HG03439 (cell line): ENCODE results near the gene ABCB11.

Experiments used
- ATAC-seq: cut with Tn5 transposase; IDR thresholded peaks from one replicate; pipeline ENCODE4 v1.9.1; 2021; ENCODE audit warnings: mild to moderate bottlenecking, moderate library complexity; ENCODE audit not compliant: unreplicated experiment

ABCB11 gene

GRCh38 chr2:168978461-168978861 lies 52.7 kb downstream of the ABCB11 start:
- ATAC-seq: no peak

DNA sequence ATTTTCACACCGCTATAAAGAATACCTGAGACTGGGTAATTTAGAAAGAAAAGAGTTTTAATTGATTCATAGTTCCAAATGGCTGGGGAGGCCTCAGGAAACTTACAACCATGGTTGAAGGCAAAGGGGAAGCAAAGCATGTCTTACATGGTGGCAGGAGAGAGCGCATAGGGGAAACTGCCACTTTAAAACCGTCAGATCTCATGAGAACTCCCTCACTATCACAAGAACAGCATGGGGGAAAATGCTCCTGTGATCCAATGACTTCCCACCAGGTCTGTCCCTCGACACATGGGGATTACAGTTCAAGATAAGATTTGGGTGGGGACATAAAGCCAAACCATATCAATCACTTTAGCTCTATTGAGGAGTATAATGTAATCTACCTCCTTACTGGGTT lies 53.5 kb downstream of the ABCB11 start:
- no peak for ATAC-seq

DNA sequence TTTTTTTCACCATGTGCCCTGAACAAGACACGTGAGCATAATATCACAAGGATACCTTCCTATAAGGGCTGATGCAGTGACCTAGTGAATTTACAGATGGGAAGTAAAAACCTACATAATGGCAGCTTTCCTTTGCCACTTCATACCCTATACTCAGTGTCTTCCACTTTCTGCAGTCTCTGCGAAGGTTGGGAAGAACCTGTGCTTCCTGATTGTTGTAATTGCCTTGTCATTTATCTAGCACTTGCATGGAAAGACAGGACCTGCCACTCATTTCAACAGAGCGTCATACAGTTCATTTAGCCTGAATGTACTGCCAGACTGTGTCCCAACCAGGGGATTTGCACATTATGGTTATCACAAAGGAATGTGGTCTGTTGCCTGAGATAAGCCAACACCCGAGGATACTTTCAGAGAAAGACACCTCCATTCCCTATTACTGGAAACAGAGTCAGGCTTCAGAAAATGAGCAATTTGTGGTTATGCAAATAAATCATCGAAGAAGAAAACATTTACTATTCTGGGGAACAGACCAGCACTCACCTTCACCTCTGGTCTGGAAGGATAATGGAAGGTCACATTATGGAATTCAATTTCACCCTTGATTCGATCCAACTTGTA lies 55.0 kb downstream of the ABCB11 start:
- no peak for ATAC-seq

DNA sequence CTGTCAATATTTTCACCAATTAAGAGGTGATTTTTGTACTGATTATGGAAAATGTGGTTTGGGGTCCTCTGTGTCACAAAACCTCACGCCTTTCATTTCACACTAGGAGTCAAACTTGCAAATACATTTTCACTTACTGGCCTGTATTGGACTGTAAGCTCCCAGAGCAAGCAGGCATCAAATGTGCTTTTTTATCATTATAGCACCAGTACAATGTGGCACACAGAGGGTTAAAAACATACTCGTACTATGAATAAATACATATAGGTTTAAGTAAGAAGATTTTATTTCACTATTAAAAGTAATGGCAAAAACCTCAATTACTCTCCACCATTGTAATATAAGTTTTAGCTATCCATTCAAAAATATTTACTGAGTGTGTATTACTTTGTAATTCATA lies 56.7 kb downstream of the ABCB11 start:
- ATAC-seq: no peak

- ATAC-seq: no peak
These were observed 59.9 kb downstream of the ABCB11 start for GRCh38 chr2:168971261-168971660.

- no peak for ATAC-seq
These were observed 60.4 kb downstream of the ABCB11 start for GRCh38 chr2:168970711-168971233.

DNA sequence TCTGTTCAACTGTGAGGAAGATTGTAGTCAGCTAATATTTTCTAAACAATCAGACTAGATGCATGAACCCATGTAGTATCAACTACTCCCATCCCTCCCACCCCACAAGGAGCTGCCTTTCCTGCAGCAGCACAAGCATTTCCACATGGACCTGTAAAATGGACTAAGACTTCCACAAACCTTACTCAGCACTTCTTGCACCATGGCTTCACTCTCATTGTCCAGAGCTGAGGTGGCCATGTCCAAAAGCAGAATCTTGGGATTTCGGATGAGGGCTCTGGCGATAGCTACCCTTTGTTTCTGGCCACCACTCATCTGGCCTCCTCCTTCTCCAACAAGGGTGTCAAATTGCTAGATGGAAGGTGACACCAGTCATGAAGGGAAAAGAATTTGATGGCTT lies 61.3 kb downstream of the ABCB11 start:
- no peak for ATAC-seq

DNA sequence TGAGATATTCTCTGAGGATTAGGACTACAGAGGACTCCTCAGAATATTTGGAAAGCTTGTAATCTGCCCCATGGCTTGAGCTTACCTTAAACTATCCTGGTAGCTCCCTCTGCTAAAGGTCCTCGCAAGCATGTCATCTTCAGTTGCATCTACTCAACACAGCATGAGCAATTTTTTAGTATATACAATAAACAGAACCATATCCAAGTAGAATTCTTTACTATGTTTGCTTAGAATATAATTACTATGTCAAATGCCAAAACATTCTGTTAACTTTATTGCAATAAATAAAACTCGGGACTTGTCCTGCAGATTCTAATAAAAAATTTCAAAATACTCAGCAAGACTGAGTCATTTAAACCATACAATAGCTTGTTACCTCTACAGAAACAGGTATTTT lies 62.8 kb downstream of the ABCB11 start:
- no peak for ATAC-seq

GRCh38 chr2:168964251-168964807 lies 66.8 kb downstream of the ABCB11 start:
- ATAC-seq: no peak

DNA sequence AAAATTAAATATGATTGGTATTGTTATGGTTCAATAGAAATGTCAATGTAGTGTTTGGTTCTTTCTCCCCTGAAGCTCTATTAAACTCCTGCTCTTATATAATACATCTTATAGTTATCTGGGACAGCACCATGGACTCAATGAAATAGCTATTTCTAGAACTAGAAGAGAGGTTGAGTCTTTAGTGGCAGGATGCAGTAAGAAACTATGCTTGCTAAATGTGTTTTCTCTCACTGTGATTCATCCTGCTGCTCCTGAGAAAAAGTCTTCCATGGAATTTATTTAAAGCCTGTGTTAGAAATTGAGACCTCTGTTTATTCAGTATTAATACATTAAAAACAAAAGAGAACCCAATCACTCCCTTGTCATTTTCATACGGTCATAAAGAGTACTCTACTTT lies 68.5 kb downstream of the ABCB11 start:
- ATAC-seq: no peak

- peak; percentile 90 for ATAC-seq
These were observed 69.5 kb downstream of the ABCB11 start for GRCh38 chr2:168961450-168962229.

GRCh38 chr2:168956392-168956791 lies 74.7 kb downstream of the ABCB11 start:
- ATAC-seq: no peak

DNA sequence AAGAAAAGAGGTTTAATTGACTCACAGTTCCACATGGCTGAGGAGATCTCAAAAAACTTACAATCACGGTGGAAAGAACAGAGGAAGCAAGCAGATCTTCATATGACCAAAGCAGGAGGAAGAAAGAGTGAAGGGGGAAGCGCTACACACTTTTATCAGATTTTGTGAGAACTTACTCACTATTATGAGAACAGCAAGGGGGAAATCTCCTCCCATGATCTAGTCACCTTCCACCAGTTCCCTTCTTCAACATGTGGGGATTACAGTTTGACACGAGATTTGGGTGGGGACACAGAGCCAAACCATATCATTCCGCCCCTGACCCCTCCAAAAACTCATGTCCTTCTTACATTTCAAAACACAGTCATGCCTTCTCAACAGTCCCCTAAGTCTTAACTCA lies 75.8 kb downstream of the ABCB11 start:
- no peak for ATAC-seq

DNA sequence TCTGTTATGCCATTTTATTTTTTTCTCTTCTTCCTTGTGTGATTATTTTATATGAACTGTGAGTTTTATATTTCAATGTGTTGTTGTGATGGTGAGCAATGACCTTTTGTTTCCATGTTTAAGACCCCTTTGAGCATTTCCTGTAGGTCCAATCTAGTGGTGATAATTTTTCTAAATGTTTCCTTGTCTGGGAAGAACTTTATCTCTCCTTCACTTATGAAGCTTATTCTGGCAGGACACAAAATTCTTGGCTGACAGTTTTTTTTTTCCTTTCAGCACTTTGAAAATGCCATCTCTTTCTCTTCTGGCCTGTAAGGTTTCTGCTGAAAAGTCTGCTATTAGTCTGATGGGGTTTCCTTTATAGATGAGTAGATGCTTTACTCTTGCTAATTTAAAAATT lies 76.9 kb downstream of the ABCB11 start:
- no peak for ATAC-seq

DNA sequence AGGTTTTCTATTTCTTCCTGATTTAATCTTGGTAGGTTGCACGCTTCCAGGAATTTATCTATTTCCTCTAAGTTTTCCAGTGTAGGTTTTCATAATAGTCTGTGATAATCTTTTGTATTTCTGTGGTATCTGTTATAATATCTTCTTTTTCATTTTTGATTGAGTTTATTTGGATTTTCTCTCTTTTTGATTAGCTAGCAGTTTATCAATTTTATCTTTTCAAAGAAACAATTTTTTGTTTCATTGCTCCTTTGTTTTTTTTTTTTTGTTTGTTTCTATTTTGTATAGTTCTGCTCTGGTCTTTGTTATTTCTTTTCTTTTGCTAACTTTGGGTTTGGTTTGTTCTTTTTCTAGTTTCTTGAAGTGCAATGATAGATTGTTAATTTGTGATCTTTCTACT lies 78.7 kb downstream of the ABCB11 start:
- ATAC-seq: no peak

DNA sequence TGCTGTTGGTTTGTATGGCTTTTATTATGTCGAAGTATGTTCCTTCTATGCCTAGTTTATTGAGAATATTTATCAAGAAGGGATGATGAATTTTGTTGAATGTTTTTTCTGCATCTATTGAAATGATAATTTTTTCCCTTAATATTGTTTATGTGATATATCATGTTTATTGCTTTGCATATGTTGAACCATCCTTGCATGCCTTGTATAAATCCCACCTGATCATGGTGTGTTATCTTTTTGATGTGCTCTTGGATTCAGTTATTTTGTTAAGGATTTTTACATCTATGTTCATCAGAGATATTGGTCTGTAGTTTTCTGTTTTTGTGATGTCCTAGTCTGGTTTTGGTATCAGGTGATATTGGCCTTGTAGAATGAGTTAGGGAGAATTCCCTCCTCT lies 79.3 kb downstream of the ABCB11 start:
- ATAC-seq: no peak

GRCh38 chr2:168949324-168949723 lies 81.8 kb downstream of the ABCB11 start:
- no peak for ATAC-seq

DNA sequence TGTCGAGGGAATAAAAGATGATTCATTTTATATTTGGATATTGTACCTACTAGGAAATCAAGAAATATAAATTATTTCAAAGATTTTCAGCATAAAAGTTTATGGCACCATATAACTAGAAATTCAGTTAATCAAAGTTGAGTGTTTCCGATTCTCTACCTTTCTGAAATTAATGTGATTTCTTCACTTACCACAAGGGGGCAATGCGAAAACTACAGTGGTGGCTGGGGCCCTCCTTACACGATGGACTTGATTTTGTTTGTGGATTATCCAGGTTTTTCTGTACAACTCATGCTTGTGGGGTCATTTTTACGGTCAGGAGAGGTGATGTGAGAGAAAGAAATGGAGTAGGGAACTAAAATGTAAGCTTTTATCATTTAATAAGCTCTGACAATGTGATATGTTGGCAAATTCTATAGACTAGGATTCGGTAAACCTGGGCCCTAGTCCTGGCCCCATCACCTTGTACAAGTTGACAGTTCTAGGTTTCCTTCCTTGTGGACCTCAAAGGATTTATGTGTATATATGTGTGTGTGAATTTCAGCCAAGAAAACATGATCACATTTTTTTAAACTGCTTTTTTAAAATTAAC lies 82.4 kb downstream of the ABCB11 start:
- ATAC-seq: no peak

- no peak for ATAC-seq
These were observed 85.6 kb downstream of the ABCB11 start for GRCh38 chr2:168945508-168945907.

- no peak for ATAC-seq
These were observed 87.1 kb downstream of the ABCB11 start for GRCh38 chr2:168944065-168944464.

- ATAC-seq: no peak
These were observed 89.8 kb downstream of the ABCB11 start for GRCh38 chr2:168941297-168941696.

GRCh38 chr2:168939918-168940317 lies 91.2 kb downstream of the ABCB11 start:
- ATAC-seq: peak; percentile 88
